ENCODE measurements around the gene GH1.

Gene GH1

GRCh38 chr17:63944736-63945499 is 26.3 kb upstream of the GH1 start:
- DNase-seq: no peak

GRCh38 chr17:63943745-63944144 is 25.1 kb upstream of the GH1 start:
- DNase-seq: no peak

- no peak for DNase-seq
Observed at GRCh38 chr17:63942309-63942985, 23.8 kb upstream of the GH1 start.

GRCh38 chr17:63941751-63942150 is 23.1 kb upstream of the GH1 start:
- no peak for DNase-seq

- no peak for DNase-seq
Observed at GRCh38 chr17:63941162-63941561, 22.5 kb upstream of the GH1 start.

GRCh38 chr17:63940584-63940983 is 21.9 kb upstream of the GH1 start:
- DNase-seq: no peak

GRCh38 chr17:63939884-63940283 is 21.2 kb upstream of the GH1 start:
- no peak for DNase-seq

- DNase-seq: no peak
Observed at GRCh38 chr17:63939401-63939800, 20.8 kb upstream of the GH1 start.

- DNase-seq: no peak
Observed at GRCh38 chr17:63937920-63938319, 19.3 kb upstream of the GH1 start.

- DNase-seq: no peak
Observed at GRCh38 chr17:63937319-63937718, 18.7 kb upstream of the GH1 start.

GRCh38 chr17:63934183-63935112 is 15.8 kb upstream of the GH1 start:
- DNase-seq: no peak

GRCh38 chr17:63933598-63933997 is 15.0 kb upstream of the GH1 start:
- no peak for DNase-seq

GRCh38 chr17:63932721-63933120 is 14.1 kb upstream of the GH1 start:
- no peak for DNase-seq

- DNase-seq: peak; percentile 18
Observed at GRCh38 chr17:63931981-63932561, 13.4 kb upstream of the GH1 start, which contains the start of gene CD79B. Gene CD79B (minus strand): TSS chr17:63932331. CDS start chr17:63932261, 70 bp downstream.

GRCh38 chr17:63930951-63931575 is 12.4 kb upstream of the GH1 start:
- peak; percentile 67 for DNase-seq

GRCh38 chr17:63929860-63930766 is 11.5 kb upstream of the GH1 start:
- DNase-seq: no peak

GRCh38 chr17:63928966-63929695 is 10.5 kb upstream of the GH1 start:
- no peak for DNase-seq

GRCh38 chr17:63928172-63928666 is 9.6 kb upstream of the GH1 start:
- DNase-seq: no peak

GRCh38 chr17:63927464-63928171 is 9.0 kb upstream of the GH1 start:
- DNase-seq: no peak

- no peak for DNase-seq
Observed at GRCh38 chr17:63926164-63926563, 7.5 kb upstream of the GH1 start.
